Fibroblast of mammary gland (primary cell): ENCODE data around the gene HSD17B12.

Source experiments
- DNase-seq: peaks from one replicate; pipeline ENCODE4 v3.0.0-alpha.2; 2010; ENCODE audit warnings: low read depth
- H3K4me3 ChIP-seq: 2 replicates; pipeline ENCODE4 v1.5.1; 2011; ENCODE audit warnings: low read depth, mild to moderate bottlenecking, low read length, moderate library complexity; ENCODE audit not compliant: control insufficient read depth
- CTCF ChIP-seq: conservative IDR thresholded peaks from 2 replicates; pipeline ENCODE4 v1.5.1; 2011; ENCODE audit warnings: low read depth, low read length, inconsistent platforms; ENCODE audit not compliant: control insufficient read depth, insufficient read depth

Gene HSD17B12

GRCh38 chr11:43861141-43861540 lies 180.6 kb downstream of the HSD17B12 start:
- DNase-seq = no peak
- no peak for TF ChIP-seq CTCF
- H3K4me3 ChIP-seq = no peak overlapping the region

GRCh38 chr11:43866520-43866919 lies 186.0 kb downstream of the HSD17B12 start:
- no peak overlapping the region for H3K4me3 ChIP-seq
- DNase-seq = peak; percentile 6
- TF ChIP-seq CTCF = no peak

- DNase-seq = no peak
- no peak for TF ChIP-seq CTCF
- no peak overlapping the region for H3K4me3 ChIP-seq
These were observed 186.4 kb downstream of the HSD17B12 start for GRCh38 chr11:43866969-43867368.

- H3K4me3 ChIP-seq = no peak overlapping the region
- TF ChIP-seq CTCF = no peak
- peak; percentile 84 for DNase-seq
These were observed 188.5 kb downstream of the HSD17B12 start for GRCh38 chr11:43868852-43869567.

- TF ChIP-seq CTCF = no peak
- DNase-seq = no peak
- H3K4me3 ChIP-seq = no peak overlapping the region
These were observed 190.5 kb downstream of the HSD17B12 start for GRCh38 chr11:43871051-43871450.

GRCh38 chr11:43872995-43873394 lies 192.5 kb downstream of the HSD17B12 start:
- no peak overlapping the region for H3K4me3 ChIP-seq
- DNase-seq = no peak
- no peak for TF ChIP-seq CTCF

- no peak overlapping the region for H3K4me3 ChIP-seq
- DNase-seq = no peak
- TF ChIP-seq CTCF = no peak
These were observed 193.5 kb downstream of the HSD17B12 start for GRCh38 chr11:43874078-43874477.
